GM11168 (cell line): ENCODE data around the gene ZC3H12A.

Source experiments
- in situ Hi-C: fragments of 300-500 bp; cut with MboI; formaldehyde crosslinking; loops from one replicate; pipeline ENCODE4 v1.12.0; 2022; ENCODE audit warnings: low sequenced_read_pairs; ENCODE audit not compliant: unreplicated experiment

The ZC3H12A gene

GRCh38 chr1:37477198-37477931 is 3.0 kb downstream of the ZC3H12A start:
- in situ Hi-C loops = no loop called here

GRCh38 chr1:37477946-37478345 is 3.6 kb downstream of the ZC3H12A start:
- in situ Hi-C loops = no loop called here

- in situ Hi-C loops = no loop called here
Observed at GRCh38 chr1:37478451-37478881, 4.1 kb downstream of the ZC3H12A start.

GRCh38 chr1:37478890-37479254 is 4.5 kb downstream of the ZC3H12A start:
- in situ Hi-C loops = no loop called here

- in situ Hi-C loops = no loop called here
Observed at GRCh38 chr1:37479255-37480124, 5.1 kb downstream of the ZC3H12A start.

- in situ Hi-C loops = no loop called here
Observed at GRCh38 chr1:37480125-37480466, 5.7 kb downstream of the ZC3H12A start.

- in situ Hi-C loops = no loop called here
Observed at GRCh38 chr1:37480581-37481288, 6.4 kb downstream of the ZC3H12A start.

GRCh38 chr1:37481289-37482003 is 7.1 kb downstream of the ZC3H12A start:
- in situ Hi-C loops = no loop called here

- in situ Hi-C loops = no loop called here
Observed at GRCh38 chr1:37482004-37482785, 7.8 kb downstream of the ZC3H12A start.

GRCh38 chr1:37482796-37483744 is 8.7 kb downstream of the ZC3H12A start:
- in situ Hi-C loops = no loop called here

GRCh38 chr1:37483785-37484184 is 9.4 kb downstream of the ZC3H12A start:
- in situ Hi-C loops = no loop called here

- in situ Hi-C loops = no loop called here
Observed at GRCh38 chr1:37484325-37485051, 10.1 kb downstream of the ZC3H12A start.

GRCh38 chr1:37485902-37486679 is 11.7 kb downstream of the ZC3H12A start:
- in situ Hi-C loops = no loop called here

- in situ Hi-C loops = no loop called here
Observed at GRCh38 chr1:37486680-37487618, 12.6 kb downstream of the ZC3H12A start.

- in situ Hi-C loops = no loop called here
Observed at GRCh38 chr1:37487619-37487984, 13.2 kb downstream of the ZC3H12A start.
